Left lobe of liver (tissue), 2 donors: Measurements from ENCODE around the gene TMEM45B. TPM values are rescaled to one million over a fixed set of nuclear protein-coding genes. Genes with fewer than 3 reads are reported as not detected.
"Not testable (repeated sequence)": the region's sequence is repeated elsewhere in the genome, so short reads cannot be mapped to it uniquely, and the experiment has no call there.

Experiments used
- ATAC-seq: fragments of 200-7000 bp; cut with Tn5 transposase; one replicate; pipeline ENCODE4 v1.9.1; 2020; ENCODE audit warnings: mild to moderate bottlenecking, moderate library complexity
- DNase-seq: peaks from one replicate; pipeline ENCODE4 v3.0.0-alpha.2; 2020; ENCODE audit warnings: low spot score
- total RNA-seq: library from RNA; stranded (reverse); gene quantifications from one replicate; pipeline ENCODE4 v1.2.1, GENCODE V29; 2021
- donor health status: DM: no; HTN: no; CAD: no; lungs with moderate emphysema.
- donor health status: DM: no; HTN: yes; CAD: no.

TMEM45B gene
- 16.1 TPM for total RNA-seq

GRCh38 chr11:129815596-129816461 is at the start of gene TMEM45B:
TSS of gene TMEM45B (plus strand) at chr11:129815848. CDS start at chr11:129852483, 36,635 bp downstream.
- peak; percentile 89 for ATAC-seq
- peak; percentile 61 for DNase-seq

- peak; percentile 81 for ATAC-seq
Measured at GRCh38 chr11:129766898-129767604, 48.6 kb upstream of the TMEM45B start.

GRCh38 chr11:129767827-129768226 is 47.8 kb upstream of the TMEM45B start:
- DNase-seq (no peak), ATAC-seq (no peak)

More at GRCh38 chr11:129766898-129767604, 48.6 kb upstream of the TMEM45B start:
- DNase-seq = no peak

GRCh38 chr11:129768356-129768755 is 47.3 kb upstream of the TMEM45B start:
- peak; percentile 80 for ATAC-seq
- DNase-seq = no peak

- ATAC-seq (no peak), DNase-seq (no peak)
Measured at GRCh38 chr11:129769059-129769458, 46.6 kb upstream of the TMEM45B start.

GRCh38 chr11:129770993-129771392 is 44.7 kb upstream of the TMEM45B start:
- DNase-seq = no peak
- no peak for ATAC-seq

- not testable (repeated sequence) for DNase-seq
Measured at GRCh38 chr11:129771456-129771855, 44.2 kb upstream of the TMEM45B start.

GRCh38 chr11:129778877-129779276 is 36.8 kb upstream of the TMEM45B start:
- peak; percentile 23 for DNase-seq
- no peak for ATAC-seq

More at GRCh38 chr11:129771456-129771855, 44.2 kb upstream of the TMEM45B start:
- ATAC-seq = peak; percentile 56

- no peak for ATAC-seq
- DNase-seq = no peak
Measured at GRCh38 chr11:129779342-129779741, 36.3 kb upstream of the TMEM45B start.

- ATAC-seq (peak; percentile 85), DNase-seq (no peak)
Measured at GRCh38 chr11:129785383-129786111, 30.1 kb upstream of the TMEM45B start.

GRCh38 chr11:129786112-129786416 is 29.6 kb upstream of the TMEM45B start:
- peak; percentile 79 for ATAC-seq
- not testable (repeated sequence) for DNase-seq

GRCh38 chr11:129787532-129788155 is 28.0 kb upstream of the TMEM45B start:
- ATAC-seq = no peak
- DNase-seq = no peak

- ATAC-seq = no peak
Measured at GRCh38 chr11:129788278-129788677, 27.4 kb upstream of the TMEM45B start.

GRCh38 chr11:129790106-129790505 is 25.5 kb upstream of the TMEM45B start:
- DNase-seq (no peak), ATAC-seq (no peak)

More at GRCh38 chr11:129788278-129788677, 27.4 kb upstream of the TMEM45B start:
- DNase-seq = no peak

GRCh38 chr11:129791515-129791914 is 24.1 kb upstream of the TMEM45B start:
- DNase-seq (no peak), ATAC-seq (peak; percentile 89)

GRCh38 chr11:129792663-129793062 is 23.0 kb upstream of the TMEM45B start:
- no peak for DNase-seq
- ATAC-seq = no peak

GRCh38 chr11:129795089-129795488 is 20.6 kb upstream of the TMEM45B start:
- no peak for ATAC-seq
- DNase-seq = no peak

GRCh38 chr11:129798212-129798611 is 17.4 kb upstream of the TMEM45B start:
- DNase-seq (no peak), ATAC-seq (no peak)

GRCh38 chr11:129800162-129800561 is 15.5 kb upstream of the TMEM45B start:
- not testable (repeated sequence) for ATAC-seq, DNase-seq

- DNase-seq = no peak
- no peak for ATAC-seq
Measured at GRCh38 chr11:129800655-129801054, 15.0 kb upstream of the TMEM45B start.

- ATAC-seq (no peak), DNase-seq (no peak)
Measured at GRCh38 chr11:129803533-129803932, 12.1 kb upstream of the TMEM45B start.
